ENCODE data around the gene KAZN.

GRCh38 chr1:15038232-15039016 is 439.9 kb downstream of the KAZN start:
- TF ChIP-seq CTCF (IDR thresholded peaks at IDR 0.05; ENCODE audit: low read depth, low read length, poor library complexity, severe bottlenecking) (peak; percentile 66), EZH2phosphoT487 (IDR thresholded peaks at IDR 0.05; ENCODE audit: borderline replicate concordance, low read length) (no peak)
